NT2/D1 (cell line): ENCODE data around the gene DBX1.

Experiments
- YY1 ChIP-seq: IDR thresholded peaks from 2 replicates; pipeline ENCODE4 v1.6.1; 2011; ENCODE audit not compliant: insufficient read length, insufficient read depth
- ZNF274 ChIP-seq: IDR thresholded peaks from 2 replicates; pipeline ENCODE4 v1.6.1; 2011; ENCODE audit warnings: mild to moderate bottlenecking, low read depth, low read length

GRCh38 chr11:20126724-20127123, 33.6 kb downstream of the DBX1 start:
- TF ChIP-seq ZNF274 (no peak), YY1 (no peak)
